Peyer's patch (tissue), 4 donors: ENCODE results near the gene AK1. TPM values are rescaled to one million over a fixed set of nuclear protein-coding genes. Genes with fewer than 3 reads are reported as not detected.

Source experiments
- DNase-seq, 3 donors: peaks; one replicate each; pipeline ENCODE4 v3.0.0-alpha.2; 2017 to 2019
- H3K27ac ChIP-seq, 4 donors: fragments of 200-600 bp; sonication (generic); one replicate each; pipeline ENCODE4 v1.5.1; 2016 to 2019
- H3K27me3 ChIP-seq, 2 donors: fragments of 200-600 bp; sonication (generic); one replicate each; pipeline ENCODE4 v1.5.1; 2019
- H3K36me3 ChIP-seq, 3 donors: fragments of 200-600 bp; sonication (generic); one replicate each; pipeline ENCODE4 v1.5.1; 2016 to 2019
- H3K4me1 ChIP-seq, 4 donors: fragments of 200-600 bp; sonication (generic); one replicate each; pipeline ENCODE4 v1.5.1; 2016 to 2019
- H3K4me3 ChIP-seq, 4 donors: fragments of 200-600 bp; sonication (generic); 1 replicate in 3 of 4; 2 replicates in 1 of 4; pipeline ENCODE4 v1.5.1; 2016 to 2019; ENCODE audit warnings: mild to moderate bottlenecking in 1 of 4
- H3K9me3 ChIP-seq, 4 donors: fragments of 200-600 bp; sonication (generic); one replicate each; pipeline ENCODE4 v1.5.1; 2016 to 2019; ENCODE audit warnings: mild to moderate bottlenecking in 1 of 4
- POLR2A ChIP-seq, 2 donors: fragments of 450-650 bp; IDR thresholded peaks; one replicate each; pipeline ENCODE4 v1.5.1; 2017; ENCODE audit warnings: antibody characterized with exemption in 2 of 2, mild to moderate bottlenecking in 2 of 2, moderate library complexity in 2 of 2
- total RNA-seq, 4 donors: library from RNA; depleted of rRNA; stranded (reverse); fragments of >200 nt; gene quantifications; one replicate each; pipeline ENCODE4 v1.1.0, GENCODE V29; 2016
- TF ChIP-seq, protein P1 (sequence below), 6 experiments: fragments of 450-650 bp in 4 of 6; fragments of 200-600 bp in 2 of 6; sonication (generic) in 1 of 6; IDR thresholded peaks; one replicate each; pipeline ENCODE4 v1.5.1; 2017 to 2019; ENCODE audit warnings: antibody characterized with exemption in 6 of 6, mild to moderate bottlenecking in 3 of 6, moderate library complexity in 1 of 6

Gene AK1
- total RNA-seq, 4 donors from 2014 or later, result 2.5 to 22.3 (median 18.4) TPM

DNA sequence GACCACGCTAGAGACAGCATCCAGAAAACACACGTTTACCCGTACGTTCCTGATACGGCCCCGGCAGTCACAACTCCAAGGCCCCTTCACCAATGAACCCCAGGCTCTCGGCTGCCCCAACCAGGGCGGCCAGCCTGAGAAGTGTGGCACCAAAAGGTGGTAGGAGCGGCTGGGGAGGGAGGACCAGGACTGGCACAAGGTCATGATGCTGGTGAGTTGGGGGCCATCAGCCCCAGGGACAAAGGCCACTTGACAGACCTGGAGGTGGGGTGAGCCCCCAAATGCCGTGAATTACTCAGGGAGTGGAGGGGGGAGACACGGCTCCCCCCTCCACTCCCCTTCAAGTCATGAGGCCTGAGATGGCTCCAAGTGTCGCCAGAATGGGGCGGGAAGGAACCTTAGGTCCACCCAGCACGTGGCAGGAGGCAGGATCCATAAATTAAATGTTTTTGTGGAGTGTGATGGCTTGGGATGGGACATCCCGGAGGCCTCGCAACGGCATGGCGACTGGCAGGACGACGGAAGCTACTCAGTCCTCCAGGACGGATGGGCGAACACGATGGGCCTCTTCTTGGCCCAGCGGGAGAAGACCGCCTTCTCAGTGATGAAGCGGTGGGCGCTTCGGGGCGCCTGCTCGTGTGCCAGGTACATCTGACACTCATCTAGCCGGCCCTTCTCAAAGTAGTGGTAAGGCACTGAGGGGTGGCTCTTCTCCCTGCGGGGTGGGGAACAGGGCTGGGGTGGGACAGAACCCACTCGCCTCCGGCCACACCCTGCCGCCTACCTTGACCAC lies 30.6 kb upstream of the AK1 start:
- H3K36me3 ChIP-seq, result peaks cover 0 to 40% (median 0%) of the 10 kb centered on the region in 3 donors
- DNase-seq, result no peak
- TF ChIP-seq, protein P1, sequence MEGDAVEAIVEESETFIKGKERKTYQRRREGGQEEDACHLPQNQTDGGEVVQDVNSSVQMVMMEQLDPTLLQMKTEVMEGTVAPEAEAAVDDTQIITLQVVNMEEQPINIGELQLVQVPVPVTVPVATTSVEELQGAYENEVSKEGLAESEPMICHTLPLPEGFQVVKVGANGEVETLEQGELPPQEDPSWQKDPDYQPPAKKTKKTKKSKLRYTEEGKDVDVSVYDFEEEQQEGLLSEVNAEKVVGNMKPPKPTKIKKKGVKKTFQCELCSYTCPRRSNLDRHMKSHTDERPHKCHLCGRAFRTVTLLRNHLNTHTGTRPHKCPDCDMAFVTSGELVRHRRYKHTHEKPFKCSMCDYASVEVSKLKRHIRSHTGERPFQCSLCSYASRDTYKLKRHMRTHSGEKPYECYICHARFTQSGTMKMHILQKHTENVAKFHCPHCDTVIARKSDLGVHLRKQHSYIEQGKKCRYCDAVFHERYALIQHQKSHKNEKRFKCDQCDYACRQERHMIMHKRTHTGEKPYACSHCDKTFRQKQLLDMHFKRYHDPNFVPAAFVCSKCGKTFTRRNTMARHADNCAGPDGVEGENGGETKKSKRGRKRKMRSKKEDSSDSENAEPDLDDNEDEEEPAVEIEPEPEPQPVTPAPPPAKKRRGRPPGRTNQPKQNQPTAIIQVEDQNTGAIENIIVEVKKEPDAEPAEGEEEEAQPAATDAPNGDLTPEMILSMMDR (IDR thresholded peaks at IDR 0.05), result no peak
- no peak for TF ChIP-seq POLR2A (IDR thresholded peaks at IDR 0.05)
- peak overlapping the region in 1 of 4 donors; percentile 92 for H3K27ac ChIP-seq
- no peaks in the 10 kb centered on the region for H3K9me3 ChIP-seq
- H3K4me1 ChIP-seq, result peaks cover 0 to 51% (median 43%) of the 10 kb centered on the region in 4 donors
- H3K27me3 ChIP-seq, result no peaks in the 10 kb centered on the region
- no peak overlapping the region for H3K4me3 ChIP-seq

DNA sequence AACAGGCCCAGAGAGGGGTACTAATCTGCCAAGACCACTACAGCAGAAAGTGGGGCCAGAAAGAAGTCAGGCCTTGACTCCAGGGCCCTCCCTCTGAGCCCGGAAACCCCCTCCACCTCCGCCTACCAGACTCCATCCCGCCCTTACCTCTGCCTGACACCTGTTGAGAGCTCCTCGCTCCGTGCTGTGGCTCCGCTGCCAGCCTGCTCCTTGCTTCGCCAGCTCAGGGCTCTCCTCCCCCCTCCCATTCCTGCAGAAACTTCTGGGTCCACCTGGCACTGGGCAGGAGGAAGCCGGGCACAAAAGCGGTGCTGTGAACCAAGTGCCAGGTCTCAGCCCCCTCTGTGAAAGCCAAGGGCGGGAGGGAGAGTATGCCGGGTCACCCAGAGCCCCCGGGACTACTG lies 28.3 kb upstream of the AK1 start:
- Histone ChIP-seq H3K27ac (peak overlapping the region; percentile 76 to 96 (median 88)), H3K4me1 (peaks cover 0 to 57% (median 46%) of the 10 kb centered on the region in 4 donors), H3K4me3 (peak overlapping the region in 3 of 4 donors; percentile 10 to 27 (median 16)), H3K36me3 (peaks cover 0 to 21% (median 0%) of the 10 kb centered on the region in 3 donors), H3K9me3 (no peaks in the 10 kb centered on the region), H3K27me3 (no peaks in the 10 kb centered on the region)
- no peak for TF ChIP-seq POLR2A (IDR thresholded peaks at IDR 0.05)
- TF ChIP-seq, protein P1 (IDR thresholded peaks at IDR 0.05), result no peak
- DNase-seq, result peak in 2 of 3 donors; percentile 73 to 76

DNA sequence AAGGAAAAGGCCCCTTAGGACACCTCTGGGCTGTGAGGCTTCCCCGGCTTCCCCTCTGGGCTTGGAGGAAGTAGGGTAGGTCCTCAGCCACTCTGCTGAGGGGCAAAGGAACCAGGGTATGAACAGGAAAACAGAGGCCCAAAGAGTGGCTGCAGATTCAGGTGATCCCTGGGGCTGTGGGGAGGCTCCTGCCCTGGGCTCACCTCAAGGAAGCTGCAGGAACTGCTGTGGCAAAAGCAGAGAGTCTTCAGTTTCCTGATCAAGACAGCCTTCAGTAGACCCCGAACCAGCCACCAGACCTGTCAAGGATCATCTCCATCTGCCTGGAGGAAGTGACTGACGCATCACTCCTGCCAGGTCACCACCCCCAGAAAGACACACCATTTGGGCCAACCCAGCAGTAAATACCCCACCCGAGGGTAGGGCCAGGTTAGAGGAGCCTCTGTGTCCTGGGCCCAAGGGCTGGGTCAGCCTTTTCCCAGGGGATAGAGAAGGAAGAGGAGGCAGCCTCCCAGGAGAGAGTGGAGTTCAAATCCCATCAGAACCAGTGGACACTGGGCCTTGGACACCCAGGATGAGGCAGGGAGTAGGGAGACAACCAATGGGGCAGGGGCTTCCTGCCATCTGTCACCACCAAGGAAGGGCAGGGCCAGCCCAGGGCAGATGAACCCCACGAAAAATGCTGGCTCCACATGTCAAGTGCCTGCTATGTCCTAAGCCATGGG lies 27.7 kb upstream of the AK1 start:
- Histone ChIP-seq H3K27ac (peak overlapping the region; percentile 76 to 96 (median 88)), H3K36me3 (peaks cover 0 to 14% (median 0%) of the 10 kb centered on the region in 3 donors), H3K4me1 (peaks cover 0 to 57% (median 49%) of the 10 kb centered on the region in 4 donors), H3K4me3 (peak overlapping the region; percentile 10 to 34 (median 18)), H3K9me3 (no peaks in the 10 kb centered on the region), H3K27me3 (no peaks in the 10 kb centered on the region)
- TF ChIP-seq, protein P1 (IDR thresholded peaks at IDR 0.05), result no peak
- TF ChIP-seq POLR2A (IDR thresholded peaks at IDR 0.05), result no peak
- peak in 2 of 3 donors; percentile 67 to 78 for DNase-seq

DNA sequence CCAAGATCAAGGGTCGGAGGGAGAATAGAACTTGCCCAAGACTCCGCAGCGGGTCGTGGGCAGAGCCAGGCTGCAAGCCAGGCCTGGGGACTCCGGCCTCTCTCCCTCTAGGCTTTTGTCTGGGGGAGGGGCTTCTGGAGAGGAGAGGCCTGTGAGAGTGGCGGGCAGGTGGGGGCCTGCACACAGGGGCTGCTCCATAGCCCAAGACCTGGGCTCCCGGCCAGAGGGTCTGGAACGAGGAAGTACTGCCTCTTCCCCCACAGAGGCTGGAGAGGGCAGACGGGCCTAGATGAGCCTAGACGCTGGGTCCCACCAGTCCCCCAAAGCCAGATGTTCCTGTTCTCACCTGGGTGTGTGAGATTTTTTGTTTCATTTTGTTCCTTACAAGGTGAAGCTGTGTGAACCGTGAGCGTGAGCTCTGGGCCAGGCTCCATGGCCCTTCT lies 27.1 kb upstream of the AK1 start:
- peaks cover 0 to 9% (median 0%) of the 10 kb centered on the region in 3 donors for H3K36me3 ChIP-seq
- H3K9me3 ChIP-seq, result no peaks in the 10 kb centered on the region
- peak overlapping the region; percentile 76 to 96 (median 88) for H3K27ac ChIP-seq
- H3K27me3 ChIP-seq, result no peaks in the 10 kb centered on the region
- peaks cover 0 to 57% (median 52%) of the 10 kb centered on the region in 4 donors for H3K4me1 ChIP-seq
- DNase-seq, result no peak
- no peak for TF ChIP-seq POLR2A (IDR thresholded peaks at IDR 0.05)
- TF ChIP-seq, protein P1 (IDR thresholded peaks at IDR 0.05), result no peak
- H3K4me3 ChIP-seq, result peak overlapping the region; percentile 9 to 34 (median 16)

DNA sequence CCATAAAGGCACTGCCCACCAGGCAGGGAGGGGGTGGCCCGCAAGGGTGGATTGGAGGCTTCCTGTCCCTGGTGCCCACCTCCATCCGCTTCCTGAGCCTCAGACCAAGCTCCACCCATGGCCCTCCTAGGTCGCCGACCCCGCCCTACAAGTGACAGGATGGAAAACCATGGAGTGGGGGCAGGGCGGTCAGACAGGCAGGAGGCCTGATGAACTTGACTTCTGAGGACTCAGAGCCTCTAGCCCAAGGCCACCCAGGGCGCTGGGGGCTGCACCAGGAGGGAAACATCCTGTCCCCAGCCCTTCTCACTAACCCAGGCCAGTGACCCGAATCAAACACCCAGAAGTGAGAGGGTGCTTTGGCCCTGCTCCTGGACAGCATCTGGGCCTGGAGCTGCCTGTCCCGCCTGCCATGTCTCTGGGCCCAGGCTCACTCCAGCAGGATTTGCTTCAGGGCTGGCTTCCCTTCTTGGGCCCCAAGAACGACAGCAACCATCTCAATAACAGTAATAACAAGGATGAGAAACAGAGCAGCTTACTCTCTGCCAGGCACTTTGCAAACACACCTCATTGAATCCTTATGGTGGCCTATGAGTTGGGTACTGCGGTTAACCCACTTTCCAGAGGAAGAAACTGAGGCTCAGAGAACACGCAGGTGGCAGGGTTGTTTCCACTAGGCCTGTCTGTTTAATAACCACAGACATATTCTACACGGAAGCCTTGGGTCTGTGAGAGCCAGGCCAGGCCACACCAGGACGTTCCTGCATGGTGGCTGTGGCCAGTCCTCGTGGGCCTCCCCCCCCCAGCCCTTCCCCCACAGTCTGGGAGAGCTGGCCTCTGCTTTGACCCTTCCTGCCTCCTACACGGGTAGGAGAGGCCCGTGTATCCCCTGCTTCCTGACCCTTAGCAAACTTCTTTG lies 26.3 kb upstream of the AK1 start:
- no peaks in the 10 kb centered on the region for H3K27me3 ChIP-seq
- TF ChIP-seq, protein P1 (IDR thresholded peaks at IDR 0.05), result no peak
- TF ChIP-seq POLR2A (IDR thresholded peaks at IDR 0.05), result no peak
- H3K36me3 ChIP-seq, result peaks cover 0 to 8% (median 0%) of the 10 kb centered on the region in 3 donors
- DNase-seq, result peak; percentile 73 to 96 (median 96)
- no peaks in the 10 kb centered on the region for H3K9me3 ChIP-seq
- peak overlapping the region; percentile 76 to 96 (median 88) for H3K27ac ChIP-seq
- H3K4me3 ChIP-seq, result peak overlapping the region in 3 of 4 donors; percentile 10 to 34 (median 22)
- peaks cover 0 to 59% (median 54%) of the 10 kb centered on the region in 4 donors for H3K4me1 ChIP-seq
